GM12878 (cell line): ENCODE measurements around the gene RORC. TPM values are rescaled to one million over a fixed set of nuclear protein-coding genes. Genes with fewer than 3 reads are reported as not detected.

Experiments used
- ATAC-seq: fragments of 200-7000 bp; cut with Tn5 transposase; 3 replicates; pipeline ENCODE4 v1.9.1; 2020; ENCODE audit warnings: mild to moderate bottlenecking, moderate library complexity
- BruUV-seq: library from RNA; stranded (reverse); fragments of 400-500 nt; replicated peaks from 2 replicates; lab custom pipeline; 2021; lab: Mats Ljungman, UMichigan
- CTCF ChIA-PET: fragments of 300-600 bp; sonication (Branson Sonifier 250); formaldehyde crosslinking; extraction: SDS; loops from one replicate; lab custom pipeline; 2021; ENCODE audit warnings: inconsistent platforms; lab: Yijun Ruan, JAX
- POLR2A ChIA-PET: fragments of 350-600 bp; formaldehyde crosslinking; extraction: SDS; loops from one replicate; lab custom pipeline; 2021; ENCODE audit warnings: inconsistent platforms; lab: Charles Lee
- RAD21 ChIA-PET: fragments of 300-600 bp; sonication (Branson Sonifier 250); formaldehyde crosslinking; loops from one replicate; lab custom pipeline; 2023; ENCODE audit warnings: antibody characterized with exemption; ENCODE audit not compliant: unreplicated experiment; lab: Charles Lee
- SMC1A ChIA-PET: fragments of 300-600 bp; sonication (Branson Sonifier 250); formaldehyde crosslinking; loops from one replicate; lab custom pipeline; 2023; ENCODE audit not compliant: unreplicated experiment, uncharacterized antibody; lab: Charles Lee
- DNase-seq: peaks from one replicate; pipeline ENCODE4 v3.0.0-alpha.2; 2011; ENCODE audit warnings: low read depth, low spot score
- FAIRE-seq: peaks from 3 replicates; lab custom pipeline; 2011; peaks lifted over from hg19 to GRCh38; lab: Jason Lieb, UNC
- H2AFZ ChIP-seq: 2 replicates; pipeline ENCODE4 v1.6.0; 2011; ENCODE audit warnings: low read depth, low read length, control low read depth; ENCODE audit not compliant: control insufficient read depth
- H3K27ac ChIP-seq: 2 replicates; pipeline ENCODE4 v1.5.1; 2011; ENCODE audit warnings: control low read depth; ENCODE audit not compliant: control insufficient read depth, insufficient read depth
- H3K27me3 ChIP-seq, 2 experiments: replicated peaks in 1 of 2; 2 replicates each; pipeline versions ENCODE4 v1.6.0 to v1.6.1; 2011; ENCODE audit warnings: low read length in 1 of 2; ENCODE audit not compliant: control insufficient read depth in 2 of 2, insufficient read depth in 2 of 2
- H3K36me3 ChIP-seq, 2 experiments: 2 replicates each; pipeline ENCODE4 v1.5.1; 2011; ENCODE audit warnings: low read length in 1 of 2; ENCODE audit not compliant: control insufficient read depth in 2 of 2, insufficient read depth in 2 of 2
- H3K4me1 ChIP-seq: 2 replicates; pipeline ENCODE4 v1.6.1; 2011; ENCODE audit warnings: mild to moderate bottlenecking, low read length, moderate library complexity, mixed read lengths; ENCODE audit not compliant: control insufficient read depth, insufficient read depth
- H3K4me2 ChIP-seq: 2 replicates; pipeline ENCODE4 v1.6.0; 2011; ENCODE audit warnings: control low read depth; ENCODE audit not compliant: control insufficient read depth, insufficient read depth
- H3K4me3 ChIP-seq: fragments of 200-600 bp; sonication (generic); 2 replicates; pipeline ENCODE4 v1.5.1; 2016
- H3K79me2 ChIP-seq: 2 replicates; pipeline ENCODE4 v1.6.0; 2011; ENCODE audit warnings: low read length; ENCODE audit not compliant: control insufficient read depth, insufficient read depth
- H3K9ac ChIP-seq: 2 replicates; pipeline ENCODE4 v1.8.0; 2011; ENCODE audit warnings: low read length, control low read depth, mixed read lengths; ENCODE audit not compliant: control insufficient read depth, insufficient read depth
- H3K9me3 ChIP-seq: replicated peaks from 3 replicates; pipeline ENCODE4 v1.5.1; 2011; ENCODE audit warnings: mild to moderate bottlenecking, low read length; ENCODE audit not compliant: control insufficient read depth, insufficient read depth
- H4K20me1 ChIP-seq: 2 replicates; pipeline ENCODE4 v1.6.0; 2011; ENCODE audit not compliant: control insufficient read depth, insufficient read depth
- BHLHE40 ChIP-seq, 2 experiments: fragments of 450-650 bp in 1 of 2; IDR thresholded peaks; 2 replicates each; pipeline ENCODE4 v1.6.1; 2011 to 2017; ENCODE audit warnings: low read depth in 2 of 2, borderline replicate concordance in 1 of 2, improper control_type of control experiment in 1 of 2, low read length in 1 of 2, mild to moderate bottlenecking in 1 of 2
- EED ChIP-seq: sonication (generic); IDR thresholded peaks from 2 replicates; pipeline ENCODE4 v1.6.1; 2016; ENCODE audit warnings: antibody characterized with exemption, low read depth
- ETV6 ChIP-seq, 2 experiments: fragments of 450-650 bp in 1 of 2; IDR thresholded peaks in 1 of 2; conservative IDR thresholded peaks in 1 of 2; 2 replicates each; pipeline ENCODE4 v1.6.1; 2014; ENCODE audit warnings: antibody characterized with exemption in 1 of 2, borderline replicate concordance in 1 of 2, low read depth in 1 of 2, mild to moderate bottlenecking in 1 of 2, moderate library complexity in 1 of 2
- MTA3 ChIP-seq: IDR thresholded peaks from 2 replicates; pipeline ENCODE4 v1.6.1; 2012; ENCODE audit warnings: low read length, inconsistent platforms, borderline replicate concordance
- MYC ChIP-seq: IDR thresholded peaks from 2 replicates; pipeline ENCODE4 v1.6.1; 2011; ENCODE audit warnings: mild to moderate bottlenecking, low read length, moderate library complexity, inconsistent platforms; ENCODE audit not compliant: insufficient read depth, insufficient replicate concordance, insufficient read length, severe bottlenecking
- POLR2AphosphoS2 ChIP-seq: IDR thresholded peaks from 2 replicates; pipeline ENCODE4 v1.6.1; 2011; ENCODE audit warnings: low read depth, mild to moderate bottlenecking, low read length, improper control_type of control experiment, moderate library complexity
- WRNIP1 ChIP-seq: IDR thresholded peaks from 2 replicates; pipeline ENCODE4 v1.6.1; 2011; ENCODE audit warnings: low read depth, low read length, improper control_type of control experiment, borderline replicate concordance
- WGBS: methylation state at CpG from one replicate; pipeline ENCODE4 v1.1.6; 2016; ENCODE audit warnings: low lambda C conversion rate; ENCODE audit not compliant: insufficient replicate concordance, insufficient coverage; ENCODE audit errors: missing lambda C conversion rate; 5-methylcytosine and 5-hydroxymethylcytosine counted together
- in situ Hi-C: fragments of 300-500 bp; cut with MboI; formaldehyde crosslinking; loops from 9 replicates; pipeline ENCODE4 v1.14.3; 2018; ENCODE audit warnings: mixed read lengths
- intact Hi-C: fragments of 100-400 bp; cut with micrococcal nuclease; formaldehyde crosslinking; loops from one replicate; pipeline ENCODE4 v1.14.2; 2022; ENCODE audit not compliant: unreplicated experiment
- polyA plus RNA-seq, 11 experiments: library from polyadenylated mRNA; depleted of rRNA in 4 of 11; unstranded in 6 of 11; stranded (reverse) in 5 of 11; fragments of >200 nt; fragmentation: Nextera tagmentation in 4 of 11; fragmentation: Illumina TruSeq in 1 of 11; extraction: Ambion mirVana in 4 of 11; extraction: Trizol in 1 of 11; gene quantifications; 1 replicate in 1 of 11; 2 replicates in 10 of 11; pipeline versions ENCODE4 v1.2.1 to v1.2.3, GENCODE V29; 2011 to 2016; ENCODE audit warnings: inconsistent platforms in 2 of 11, missing spikeins in 2 of 11, low read depth in 1 of 11
- total RNA-seq, 4 experiments: library from RNA; depleted of rRNA in 3 of 4; stranded (reverse); fragments of >200 nt in 3 of 4; fragmentation: Illumina TruSeq in 1 of 4; extraction: Trizol in 1 of 4; gene quantifications; 2 replicates each; pipeline versions ENCODE4 v1.2.1 to v1.2.3, GENCODE V29; 2013 to 2021
- TF ChIP-seq, protein P1 (sequence below): IDR thresholded peaks from 2 replicates; pipeline ENCODE4 v1.6.1; 2011; ENCODE audit warnings: low read depth, low read length, improper control_type of control experiment, borderline replicate concordance
- TF ChIP-seq, protein P2 (sequence below): fragments of 450-650 bp; IDR thresholded peaks from 2 replicates; pipeline ENCODE4 v1.6.1; 2017; ENCODE audit warnings: mild to moderate bottlenecking

The RORC gene
- total and polyA plus RNA-seq, 10 of the 15 experiments (the other 5 are each of a cell fraction or from before 2014, with no cell fraction given), result not detected

DNA sequence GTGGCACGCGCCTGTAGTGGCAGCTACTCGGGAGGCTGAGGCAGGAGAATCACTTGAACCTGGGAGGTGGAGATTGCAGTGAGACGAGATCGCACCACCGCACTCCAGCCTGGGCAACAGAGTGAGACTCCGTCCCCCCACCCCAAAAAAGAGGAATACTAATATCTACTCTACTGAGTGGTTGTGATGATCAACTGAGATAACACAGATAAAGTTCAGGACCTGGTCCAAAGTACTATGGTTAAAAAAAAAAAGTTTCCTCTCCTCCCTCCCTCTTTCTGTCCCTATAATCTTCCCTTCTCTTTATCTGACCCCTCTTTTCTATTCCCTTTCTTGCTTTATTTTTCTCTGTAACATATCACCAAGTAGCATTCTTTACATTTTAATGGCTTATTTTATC lies 4.0 kb upstream of the RORC start:
- Histone ChIP-seq H3K4me1 (peaks cover 10% of the 10 kb centered on the region; the same call in 1 of the 2 replicates), H3K27ac (no peak overlapping the region), H3K36me3 (no peaks in the 10 kb centered on the region), H4K20me1 (peaks cover 5% of the 10 kb centered on the region; the same call in 1 of the 2 replicates), H3K79me2 (no peaks in the 10 kb centered on the region), H3K9me3 (no peaks in the 10 kb centered on the region), H3K4me3 (no peak overlapping the region), H2AFZ (no peak overlapping the region), H3K4me2 (no peak overlapping the region), H3K9ac (no peak overlapping the region), H3K27me3 (peaks cover 0 to 8% of the 10 kb centered on the region in 2 experiments)
- intact Hi-C loops (loop anchor here (5.0 to 10.0 kb wide), 2 partner anchors 121 to 143 kb away; partner anchors contain the start of gene CELF3), in situ Hi-C loops (loop anchor here (5.0 to 10.0 kb wide), 3 partner anchors 243 to 541 kb away; no protein-coding TSS in a partner anchor)
- no TSS peak for BruUV-seq
- WGBS, result 78% methylated on average over 7 of the region's 7 CpGs
- ChIA-PET POLR2A (no interaction called here), SMC1A (interaction anchor here (0.6 to 3.8 kb wide), 17 partner anchors 9 to 535 kb away, joined by 3 to 16 read pairs (median 3); no protein-coding TSS in a partner anchor), CTCF (interaction anchor here (0.6 to 2.8 kb wide), 17 partner anchors 9 to 424 kb away, joined by 3 to 20 read pairs (median 4); partner anchors contain the start of gene THEM5), RAD21 (interaction anchor here (1.1 to 1.4 kb wide), 6 partner anchors 13 to 391 kb away, joined by 3 to 10 read pairs (median 4); no protein-coding TSS in a partner anchor)
- ATAC-seq, result no peak
- FAIRE-seq, result no peak
- TF ChIP-seq, protein P1, sequence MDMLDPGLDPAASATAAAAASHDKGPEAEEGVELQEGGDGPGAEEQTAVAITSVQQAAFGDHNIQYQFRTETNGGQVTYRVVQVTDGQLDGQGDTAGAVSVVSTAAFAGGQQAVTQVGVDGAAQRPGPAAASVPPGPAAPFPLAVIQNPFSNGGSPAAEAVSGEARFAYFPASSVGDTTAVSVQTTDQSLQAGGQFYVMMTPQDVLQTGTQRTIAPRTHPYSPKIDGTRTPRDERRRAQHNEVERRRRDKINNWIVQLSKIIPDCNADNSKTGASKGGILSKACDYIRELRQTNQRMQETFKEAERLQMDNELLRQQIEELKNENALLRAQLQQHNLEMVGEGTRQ, result no peak
- TF ChIP-seq ETV6 (conservative IDR thresholded peaks at IDR 0.05 in 1 of 2, IDR thresholded peaks at IDR 0.05 in 1 of 2; ENCODE audit: borderline replicate concordance in 1 of 2, low read depth in 1 of 2) (no peak), MYC (no peak), MTA3 (no peak), WRNIP1 (no peak), EED (no peak), POLR2AphosphoS2 (no peak), BHLHE40 (IDR thresholded peaks at IDR 0.05; ENCODE audit: borderline replicate concordance in 1 of 2, low read depth in 2 of 2, low read length in 1 of 2) (no peak)
- TF ChIP-seq, protein P2, sequence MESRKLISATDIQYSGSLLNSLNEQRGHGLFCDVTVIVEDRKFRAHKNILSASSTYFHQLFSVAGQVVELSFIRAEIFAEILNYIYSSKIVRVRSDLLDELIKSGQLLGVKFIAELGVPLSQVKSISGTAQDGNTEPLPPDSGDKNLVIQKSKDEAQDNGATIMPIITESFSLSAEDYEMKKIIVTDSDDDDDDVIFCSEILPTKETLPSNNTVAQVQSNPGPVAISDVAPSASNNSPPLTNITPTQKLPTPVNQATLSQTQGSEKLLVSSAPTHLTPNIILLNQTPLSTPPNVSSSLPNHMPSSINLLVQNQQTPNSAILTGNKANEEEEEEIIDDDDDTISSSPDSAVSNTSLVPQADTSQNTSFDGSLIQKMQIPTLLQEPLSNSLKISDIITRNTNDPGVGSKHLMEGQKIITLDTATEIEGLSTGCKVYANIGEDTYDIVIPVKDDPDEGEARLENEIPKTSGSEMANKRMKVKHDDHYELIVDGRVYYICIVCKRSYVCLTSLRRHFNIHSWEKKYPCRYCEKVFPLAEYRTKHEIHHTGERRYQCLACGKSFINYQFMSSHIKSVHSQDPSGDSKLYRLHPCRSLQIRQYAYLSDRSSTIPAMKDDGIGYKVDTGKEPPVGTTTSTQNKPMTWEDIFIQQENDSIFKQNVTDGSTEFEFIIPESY, result no peak
- no peak for DNase-seq
